Ovary (tissue), 9 donors: Measurements from ENCODE around the gene NSL1. TPM values are rescaled to one million over a fixed set of nuclear protein-coding genes. Genes with fewer than 3 reads are reported as not detected.
A peak's percentile ranks its signal among the peaks of the same experiment; 100 is the strongest.

ENCODE experiments used
- DNase-seq, 5 donors: peaks; one replicate each; pipeline ENCODE4 v3.0.0-alpha.2; 2019 to 2020
- H3K27ac ChIP-seq, 2 donors: fragments of 200-600 bp; one replicate each; pipeline versions ENCODE4 v1.5.1 to v1.8.0; 2019 to 2022
- H3K27me3 ChIP-seq: fragments of 200-600 bp; one replicate; pipeline ENCODE4 v1.8.0; 2022
- H3K36me3 ChIP-seq: fragments of 200-600 bp; sonication (generic); one replicate; pipeline ENCODE4 v1.5.1; 2019
- H3K4me1 ChIP-seq: one replicate; pipeline ENCODE4 v1.8.1; 2013; ENCODE audit warnings: mild to moderate bottlenecking, moderate library complexity; ENCODE audit not compliant: insufficient read depth
- H3K4me3 ChIP-seq: fragments of 200-600 bp; sonication (generic); one replicate; pipeline ENCODE4 v1.5.1; 2017
- H3K9me3 ChIP-seq, 2 donors: fragments of 200-600 bp in 1 of 2; sonication (generic) in 1 of 2; one replicate each; pipeline versions ENCODE4 v1.5.1 to v1.8.1; 2013 to 2019; ENCODE audit warnings: mild to moderate bottlenecking in 1 of 2, moderate library complexity in 1 of 2
- EP300 ChIP-seq: sonication (generic); formaldehyde crosslinking; IDR thresholded peaks from one replicate; pipeline ENCODE4 v1.6.1; 2017; ENCODE audit warnings: antibody characterized with exemption
- POLR2A ChIP-seq: fragments of 450-650 bp; IDR thresholded peaks from one replicate; pipeline ENCODE4 v1.6.1; 2017; ENCODE audit warnings: antibody characterized with exemption, mild to moderate bottlenecking, moderate library complexity
- WGBS, 3 donors: extraction: QIAGEN DNeasy Blood & Tissue Kit in 1 of 3; methylation state at CpG; one replicate each; pipeline versions ENCODE4 v1.1.5 to v1.1.7; 2013 to 2017; 5-methylcytosine and 5-hydroxymethylcytosine counted together
- intact Hi-C, 4 donors: fragments of 100-400 bp; cut with DNase I; formaldehyde crosslinking; loops; one replicate each; pipeline versions ENCODE4 v1.11.0 to v1.15.1; 2022 to 2023
- polyA plus RNA-seq, 2 donors: library from polyadenylated mRNA; stranded (reverse); fragments of 200-250 nt in 1 of 2; fragments of 350-450 nt in 1 of 2; fragmentation: Illumina TruSeq in 1 of 2; extraction: RNeasy Lipid Tissue Mini Kit (QIAGEN cat#74804) in 1 of 2; gene quantifications; one replicate each; pipeline ENCODE4 v1.2.3, GENCODE V29; 2013 to 2014
- total RNA-seq, 7 donors: library from RNA; depleted of rRNA in 2 of 7; stranded (reverse); fragments of >200 nt in 2 of 7; fragmentation: NEBNext Ultra II Directional in 3 of 7; extraction: Animal tissue kit (Norgen Biotek cat#: 25700) in 3 of 7; gene quantifications; one replicate each; pipeline versions ENCODE4 v1.1.0 to v1.2.4, GENCODE V29; 2016 to 2023
- TF ChIP-seq, protein P1 (sequence below), 3 donors: fragments of 450-650 bp in 2 of 3; fragments of 200-600 bp in 1 of 3; IDR thresholded peaks; one replicate each; pipeline versions ENCODE4 v1.5.1 to v1.8.0; 2016 to 2022; ENCODE audit warnings: antibody characterized with exemption in 3 of 3, mild to moderate bottlenecking in 1 of 3
- donor health status: DM: no; HTN: no; CAD: no; lungs with moderate emphysema.
- donor health status: DM: no; HTN: no; CAD: no.
- donor health status: Bipolar disorder and iron deficiency.
- donor health status: DM: yes; HTN: yes; CAD: no.
- donor health status: DM: no; HTN: no; CAD: no.
- donor health status: DM: yes; HTN: yes; CAD: no.

Gene NSL1
- total and polyA plus RNA-seq, 9 donors: 17.2 to 35.2 (median 29.1) TPM

DNA sequence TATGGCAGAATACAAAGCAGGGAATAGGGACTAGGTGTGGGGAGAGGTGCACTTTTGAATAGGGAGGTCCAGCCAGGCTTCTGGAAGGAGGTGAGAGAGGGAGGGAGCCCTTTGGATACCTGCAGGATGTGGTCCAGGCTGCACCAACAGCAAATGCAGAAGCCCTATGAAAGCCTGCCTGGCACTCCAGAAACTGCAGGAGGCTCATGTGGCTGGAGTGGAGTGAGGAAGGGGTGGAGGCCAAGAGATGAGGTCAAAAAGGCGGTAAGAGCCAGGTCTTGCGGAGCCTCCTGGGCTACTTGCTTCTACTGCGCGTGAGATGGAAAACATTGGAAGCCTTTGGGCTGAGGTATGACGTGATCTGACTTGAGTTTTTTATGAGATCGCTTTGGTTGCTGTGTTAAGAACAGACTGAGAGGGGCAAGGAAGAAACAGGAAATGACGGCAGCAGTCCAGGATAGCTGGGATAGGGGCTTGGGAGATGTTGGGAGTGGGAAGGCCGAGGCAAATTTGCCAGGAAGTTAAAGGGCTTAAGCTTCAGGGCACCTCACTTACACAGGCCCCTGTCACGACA is 87.5 kb downstream of the NSL1 start:
- TF ChIP-seq, protein P1, sequence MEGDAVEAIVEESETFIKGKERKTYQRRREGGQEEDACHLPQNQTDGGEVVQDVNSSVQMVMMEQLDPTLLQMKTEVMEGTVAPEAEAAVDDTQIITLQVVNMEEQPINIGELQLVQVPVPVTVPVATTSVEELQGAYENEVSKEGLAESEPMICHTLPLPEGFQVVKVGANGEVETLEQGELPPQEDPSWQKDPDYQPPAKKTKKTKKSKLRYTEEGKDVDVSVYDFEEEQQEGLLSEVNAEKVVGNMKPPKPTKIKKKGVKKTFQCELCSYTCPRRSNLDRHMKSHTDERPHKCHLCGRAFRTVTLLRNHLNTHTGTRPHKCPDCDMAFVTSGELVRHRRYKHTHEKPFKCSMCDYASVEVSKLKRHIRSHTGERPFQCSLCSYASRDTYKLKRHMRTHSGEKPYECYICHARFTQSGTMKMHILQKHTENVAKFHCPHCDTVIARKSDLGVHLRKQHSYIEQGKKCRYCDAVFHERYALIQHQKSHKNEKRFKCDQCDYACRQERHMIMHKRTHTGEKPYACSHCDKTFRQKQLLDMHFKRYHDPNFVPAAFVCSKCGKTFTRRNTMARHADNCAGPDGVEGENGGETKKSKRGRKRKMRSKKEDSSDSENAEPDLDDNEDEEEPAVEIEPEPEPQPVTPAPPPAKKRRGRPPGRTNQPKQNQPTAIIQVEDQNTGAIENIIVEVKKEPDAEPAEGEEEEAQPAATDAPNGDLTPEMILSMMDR (IDR thresholded peaks at IDR 0.05): no peak
- TF ChIP-seq EP300 (no peak), POLR2A (no peak)
- no peaks in the 10 kb centered on the region for H3K36me3 ChIP-seq
- WGBS, 3 donors: 68 to 80% (median 77%) methylated on average over 9 of the region's 9 CpGs
- H3K4me3 ChIP-seq: no peak overlapping the region
- intact Hi-C loops: no loop called here
- H3K27ac ChIP-seq: no peak overlapping the region
- no peaks in the 10 kb centered on the region for H3K9me3 ChIP-seq
- H3K4me1 ChIP-seq: peaks cover 3% of the 10 kb centered on the region
- no peaks in the 10 kb centered on the region for H3K27me3 ChIP-seq
- no peak for DNase-seq

DNA sequence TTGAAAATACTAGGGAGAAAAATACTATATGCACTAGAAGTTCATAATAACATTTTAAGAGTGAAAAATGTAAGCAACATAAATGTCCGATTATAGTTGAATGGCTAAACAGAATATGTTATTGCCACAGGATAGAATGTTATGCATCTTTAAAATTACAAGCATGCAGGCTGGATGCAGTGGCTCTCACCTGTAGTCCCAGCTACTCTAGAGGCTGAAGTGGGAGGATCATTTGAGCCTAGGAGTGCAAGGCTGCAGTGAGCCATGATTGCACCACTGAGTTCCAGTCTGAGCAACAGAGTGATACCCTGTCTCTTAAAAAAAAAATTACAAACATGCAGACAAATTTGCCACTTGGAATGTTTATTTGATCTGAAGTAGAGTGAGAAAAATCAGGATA is 88.9 kb downstream of the NSL1 start:
- WGBS, 3 donors: 6 to 45% (median 20%) methylated on average over 1 of the region's 1 CpG
- no peaks in the 10 kb centered on the region for H3K36me3 ChIP-seq
- peaks cover 4% of the 10 kb centered on the region for H3K4me1 ChIP-seq
- H3K27me3 ChIP-seq: no peaks in the 10 kb centered on the region
- DNase-seq: no peak
- intact Hi-C loops: no loop called here
- H3K27ac ChIP-seq: no peak overlapping the region
- TF ChIP-seq EP300 (no peak), POLR2A (no peak)
- TF ChIP-seq, protein P1 (IDR thresholded peaks at IDR 0.05): no peak
- H3K9me3 ChIP-seq: no peaks in the 10 kb centered on the region
- H3K4me3 ChIP-seq: no peak overlapping the region

DNA sequence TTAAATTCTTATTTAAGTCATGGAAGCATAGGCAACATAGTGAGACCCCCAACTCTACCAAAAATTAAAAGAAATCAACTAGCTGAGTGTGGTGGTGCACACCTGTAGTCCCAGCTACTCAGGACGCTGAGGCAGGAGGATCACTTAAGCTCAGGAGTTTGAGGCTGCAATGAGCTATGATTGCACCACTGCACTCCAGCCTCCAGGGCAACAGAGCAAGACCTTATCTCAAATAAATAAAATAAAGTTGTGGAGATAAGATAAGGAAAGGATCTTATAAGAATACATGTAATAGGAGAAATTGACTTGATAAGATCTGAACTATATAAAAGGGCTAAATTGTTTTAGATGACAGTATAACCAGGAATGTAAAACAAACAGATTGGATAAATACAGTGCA is 89.7 kb downstream of the NSL1 start:
- TF ChIP-seq EP300 (no peak), POLR2A (no peak)
- TF ChIP-seq, protein P1 (IDR thresholded peaks at IDR 0.05): no peak
- no peak overlapping the region for H3K27ac ChIP-seq
- no peak overlapping the region for H3K4me3 ChIP-seq
- no peaks in the 10 kb centered on the region for H3K27me3 ChIP-seq
- no peaks in the 10 kb centered on the region for H3K36me3 ChIP-seq
- H3K9me3 ChIP-seq: no peaks in the 10 kb centered on the region
- DNase-seq: no peak
- H3K4me1 ChIP-seq: peaks cover 4% of the 10 kb centered on the region
- WGBS, 3 donors: 57 to 70% (median 59%) methylated on average over 1 of the region's 1 CpG
- intact Hi-C loops: no loop called here

DNA sequence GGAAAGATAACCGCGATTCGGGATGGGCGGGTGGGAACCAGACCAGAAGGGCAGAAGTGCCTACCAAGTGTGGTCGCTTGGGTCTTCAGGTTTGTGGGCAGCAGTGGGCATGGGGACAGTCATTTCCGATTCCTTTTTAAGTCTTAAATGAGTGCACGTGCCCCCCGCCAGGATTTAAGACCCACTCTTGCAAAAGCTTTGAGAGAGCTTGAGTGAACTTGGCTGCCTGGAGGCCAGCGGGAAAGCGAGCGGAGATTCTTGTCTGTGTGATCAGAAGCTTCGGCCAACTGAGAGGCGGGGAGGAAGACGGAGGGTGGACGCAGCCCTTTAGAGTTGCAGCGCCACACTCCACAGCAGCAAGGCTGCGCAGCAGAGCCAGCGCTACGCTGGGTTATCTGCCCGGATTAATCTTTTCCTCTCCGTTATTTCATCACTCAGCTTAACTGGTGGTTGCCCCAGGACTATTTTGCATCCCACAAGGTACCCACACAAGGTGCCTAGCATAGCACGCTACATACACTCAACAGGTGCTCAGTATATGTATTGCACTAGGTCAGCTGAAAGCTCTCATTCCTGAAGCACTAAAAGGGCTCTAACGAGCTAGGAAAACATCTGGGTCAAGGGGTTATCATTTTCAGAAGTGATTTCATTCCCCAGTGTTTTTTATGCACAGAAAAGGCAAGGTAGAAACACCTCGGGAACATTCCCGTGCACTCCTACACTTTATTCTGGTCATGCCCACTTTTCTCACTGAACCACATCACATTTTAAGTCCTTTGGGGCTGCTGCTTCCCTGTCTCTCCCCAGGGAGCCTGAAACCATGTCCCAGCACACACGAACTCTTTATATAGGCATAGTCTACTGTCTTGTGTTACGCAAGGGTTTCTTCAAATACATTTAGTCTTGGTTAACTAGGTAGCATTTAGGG is 90.4 kb downstream of the NSL1 start:
- no peaks in the 10 kb centered on the region for H3K27me3 ChIP-seq
- H3K9me3 ChIP-seq: no peaks in the 10 kb centered on the region
- H3K36me3 ChIP-seq: no peaks in the 10 kb centered on the region
- no peak for TF ChIP-seq EP300
- no peak for TF ChIP-seq POLR2A
- TF ChIP-seq, protein P1 (IDR thresholded peaks at IDR 0.05): no peak
- peak overlapping the region; percentile 56 for H3K4me3 ChIP-seq
- peaks cover 4% of the 10 kb centered on the region for H3K4me1 ChIP-seq
- peak in 4 of 5 donors; percentile 11 to 46 (median 32) for DNase-seq
- H3K27ac ChIP-seq: peak overlapping the region in 1 of 2 donors; percentile 12
- intact Hi-C loops: no loop called here
- 7 to 9% (median 8%) methylated on average over 27 of the region's 27 CpGs for WGBS, 3 donors
